HG03108 (cell line): ENCODE results near the gene WARS2.

ENCODE experiments used
- ATAC-seq: cut with Tn5 transposase; IDR thresholded peaks from one replicate; pipeline ENCODE4 v1.9.1; 2021; ENCODE audit warnings: moderate library complexity; ENCODE audit not compliant: unreplicated experiment

WARS2 gene

GRCh38 chr1:119001181-119002027 lies 139.0 kb downstream of the WARS2 start:
- no peak for ATAC-seq

- ATAC-seq: no peak
Measured at GRCh38 chr1:119000371-119001180, 139.9 kb downstream of the WARS2 start.

- no peak for ATAC-seq
Measured at GRCh38 chr1:118999348-119000071, 140.9 kb downstream of the WARS2 start.

- no peak for ATAC-seq
Measured at GRCh38 chr1:118998171-118998570, 142.3 kb downstream of the WARS2 start.

GRCh38 chr1:118997225-118997624 lies 143.2 kb downstream of the WARS2 start:
- no peak for ATAC-seq

- ATAC-seq: no peak
Measured at GRCh38 chr1:118995312-118996016, 145.0 kb downstream of the WARS2 start.

DNA sequence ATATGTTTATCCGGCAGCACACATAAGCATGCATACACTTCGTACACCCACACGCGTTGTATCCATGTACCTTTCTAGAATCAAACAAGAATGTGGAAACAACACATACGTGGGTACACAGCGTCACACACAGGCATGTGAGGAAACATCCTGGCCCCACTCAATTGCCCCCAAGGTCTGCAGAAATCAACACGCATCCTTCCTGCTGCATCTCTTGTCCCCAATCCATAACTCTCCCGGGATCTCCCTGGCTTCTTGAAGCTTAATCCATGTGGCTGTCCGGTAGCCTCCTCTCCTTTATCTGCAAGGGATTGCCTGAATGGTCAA lies 146.8 kb downstream of the WARS2 start:
- no peak for ATAC-seq

GRCh38 chr1:118992868-118993699 lies 147.4 kb downstream of the WARS2 start:
- ATAC-seq: no peak

- no peak for ATAC-seq
Measured at GRCh38 chr1:118992237-118992825, 148.1 kb downstream of the WARS2 start.

DNA sequence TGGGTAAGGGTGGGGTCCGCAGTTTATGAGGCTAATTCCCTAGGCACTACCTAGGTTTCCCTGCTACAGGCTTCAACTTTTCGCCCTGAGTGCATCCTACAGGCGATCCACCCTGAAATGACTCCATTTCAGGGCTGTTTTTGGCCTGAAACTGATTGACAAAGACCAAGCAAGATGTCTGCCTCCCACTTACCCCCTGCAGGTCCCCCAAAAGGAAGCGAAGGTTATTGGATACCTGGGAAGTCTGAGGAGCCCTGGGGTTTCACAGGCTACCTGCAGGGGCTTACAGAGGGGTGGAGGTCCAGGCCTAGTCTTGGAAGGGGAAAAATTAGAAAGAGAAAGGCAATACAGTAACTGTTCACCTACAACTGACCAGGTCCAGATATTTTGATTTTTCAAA lies 149.0 kb downstream of the WARS2 start:
- ATAC-seq: no peak

DNA sequence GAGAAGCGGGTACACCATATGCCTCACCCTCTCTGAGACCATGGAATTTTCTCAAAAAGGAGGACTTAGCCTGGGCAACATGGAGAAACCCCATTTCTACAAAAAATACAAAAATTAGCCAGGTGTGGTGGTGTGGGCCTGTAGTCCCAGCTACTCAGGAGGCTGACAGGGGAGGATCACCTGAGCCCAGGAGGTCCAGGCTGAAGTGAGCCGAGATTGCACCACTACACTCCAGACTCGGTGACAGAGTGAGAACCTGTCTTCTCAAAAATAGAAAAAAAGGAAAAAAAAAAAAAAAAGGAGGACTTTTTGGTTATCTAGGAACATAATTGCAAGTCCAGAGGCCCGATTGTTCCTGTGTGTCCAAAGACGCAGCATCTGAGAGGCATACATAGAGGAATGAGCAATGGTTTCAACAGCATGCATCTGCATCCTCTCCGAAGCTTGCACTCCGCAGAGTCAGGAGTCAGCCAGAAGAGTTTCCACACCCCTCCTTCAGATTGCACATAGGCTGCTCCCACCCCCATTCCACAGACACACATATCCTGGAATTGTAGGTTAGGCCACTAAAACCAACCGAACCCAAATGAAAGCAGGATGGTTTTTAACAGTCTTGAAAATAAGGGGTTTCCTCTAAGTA lies 149.8 kb downstream of the WARS2 start:
- ATAC-seq: no peak

DNA sequence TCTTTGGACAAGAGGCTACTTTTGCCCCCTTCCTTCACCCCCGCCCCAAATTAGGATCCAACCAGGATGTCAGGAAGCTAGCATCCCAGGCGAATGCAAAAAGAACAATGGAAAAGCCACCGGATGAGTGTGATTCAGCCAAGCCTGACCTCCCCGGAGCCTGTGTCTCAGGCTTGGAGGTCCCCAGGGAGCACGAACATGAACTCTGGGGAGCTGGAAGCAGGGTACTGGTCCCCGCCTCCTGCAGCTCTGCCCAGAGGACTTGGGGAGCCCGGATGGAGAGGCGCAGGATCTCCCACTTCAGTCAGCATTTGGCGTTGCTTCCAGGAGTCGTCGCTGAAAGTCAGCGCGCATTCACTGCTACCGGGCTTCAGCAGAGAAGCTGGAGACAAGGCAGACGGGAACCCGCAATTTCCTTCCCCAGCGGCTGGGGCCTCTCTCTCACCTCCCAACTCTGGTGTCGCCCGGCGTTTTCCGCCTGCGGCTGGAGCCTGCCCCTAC lies 150.5 kb downstream of the WARS2 start:
- no peak for ATAC-seq

GRCh38 chr1:118989006-118989815 lies 151.2 kb downstream of the WARS2 start:
- no peak for ATAC-seq

GRCh38 chr1:118988186-118989005 lies 152.1 kb downstream of the WARS2 start, which contains the start of gene TBX15:
Gene TBX15 (minus strand): TSS chr1:118988343. CDS start chr1:118987795, 548 bp downstream.
- ATAC-seq: no peak

- ATAC-seq: no peak
Measured at GRCh38 chr1:118987468-118988185, 152.8 kb downstream of the WARS2 start.
